22Rv1 (cell line): ENCODE data around the gene FBXL13.

Experiments
- CTCF ChIP-seq: fragments of 450-650 bp; IDR thresholded peaks from 2 replicates; pipeline ENCODE4 v1.5.1; 2017; ENCODE audit warnings: mild to moderate bottlenecking
- ZFX ChIP-seq: fragments of 450-650 bp; IDR thresholded peaks from 2 replicates; pipeline ENCODE4 v1.6.1; 2017; ENCODE audit warnings: antibody characterized with exemption, borderline replicate concordance

GRCh38 chr7:102810916-102811315 lies 263.7 kb downstream of the FBXL13 start:
- no peak for TF ChIP-seq CTCF
- TF ChIP-seq ZFX, result no peak
